Transverse colon (tissue), 4 donors: ENCODE data around the gene GP1BA. TPM values are rescaled to one million over a fixed set of nuclear protein-coding genes. Genes with fewer than 3 reads are reported as not detected.

ENCODE experiments used
- DNase-seq: peaks from one replicate; pipeline ENCODE4 v3.0.0-alpha.2; 2019
- H3K27ac ChIP-seq, 4 donors: fragments of 200-600 bp; sonication (generic); 2 replicates each; pipeline ENCODE4 v1.5.1; 2016 to 2018; ENCODE audit warnings: inconsistent platforms in 4 of 4
- H3K27me3 ChIP-seq: fragments of 200-600 bp; sonication (generic); 2 replicates; pipeline ENCODE4 v1.5.1; 2017; ENCODE audit warnings: inconsistent platforms
- H3K36me3 ChIP-seq, 4 donors: fragments of 200-600 bp; sonication (generic); 2 replicates each; pipeline ENCODE4 v1.5.1; 2017 to 2019; ENCODE audit warnings: inconsistent platforms in 4 of 4
- H3K4me1 ChIP-seq, 4 donors: fragments of 200-600 bp; sonication (generic); 2 replicates each; pipeline ENCODE4 v1.5.1; 2017 to 2020; ENCODE audit warnings: inconsistent platforms in 4 of 4
- H3K4me3 ChIP-seq, 4 donors: fragments of 200-600 bp; sonication (generic); 1 replicate in 1 of 4; 2 replicates in 3 of 4; pipeline versions ENCODE4 v1.5.1 to v1.6.1; 2017 to 2019; ENCODE audit warnings: inconsistent platforms in 4 of 4
- H3K9me3 ChIP-seq, 2 donors: fragments of 200-600 bp; sonication (generic); 2 replicates each; pipeline ENCODE4 v1.5.1; 2017 to 2019; ENCODE audit warnings: inconsistent platforms in 2 of 2
- CTCF ChIP-seq, 5 experiments: fragments of 200-600 bp in 3 of 5; fragments of 450-650 bp in 2 of 5; sonication (generic) in 3 of 5; IDR thresholded peaks; 1 replicate in 2 of 5; 2 replicates in 3 of 5; pipeline ENCODE4 v1.5.1; 2016 to 2017; ENCODE audit warnings: antibody characterized with exemption in 5 of 5, inconsistent platforms in 3 of 5, mild to moderate bottlenecking in 2 of 5, moderate library complexity in 1 of 5
- EP300 ChIP-seq: sonication (generic); formaldehyde crosslinking; IDR thresholded peaks from one replicate; pipeline ENCODE4 v1.6.1; 2017; ENCODE audit warnings: antibody characterized with exemption, low read depth
- POLR2A ChIP-seq: fragments of 450-650 bp; IDR thresholded peaks from one replicate; pipeline ENCODE4 v1.6.1; 2016; ENCODE audit warnings: antibody characterized with exemption, mild to moderate bottlenecking, moderate library complexity
- POLR2AphosphoS5 ChIP-seq, 3 donors: sonication (generic); formaldehyde crosslinking; IDR thresholded peaks; one replicate each; pipeline ENCODE4 v1.6.1; 2016; ENCODE audit warnings: antibody characterized with exemption in 3 of 3
- WGBS, 2 donors: methylation state at CpG; one replicate each; pipeline ENCODE4 v1.1.5; 2018; ENCODE audit warnings: low coverage in 1 of 2; 5-methylcytosine and 5-hydroxymethylcytosine counted together
- in situ Hi-C, 4 donors: fragments of 200-750 bp; cut with MboI; loops; one replicate each; pipeline versions ENCODE4 v1.15.0 to v1.15.1; 2017; ENCODE audit warnings: low sequenced_read_pairs in 3 of 4, low pct_ligation_motif_present in 1 of 4, low pct_unique_long_range_greater_than_20kb in 1 of 4
- intact Hi-C: fragments of 100-400 bp; cut with DNase I; formaldehyde crosslinking; loops from one replicate; pipeline ENCODE4 v1.15.1; 2023; ENCODE audit warnings: low total_unique reads
- total RNA-seq, 4 donors: library from RNA; depleted of rRNA; stranded (reverse); fragments of >200 nt; gene quantifications; one replicate each; pipeline ENCODE4 v1.1.0, GENCODE V29; 2016

GP1BA gene
- total RNA-seq, 4 donors from 2014 or later = not detected

GRCh38 chr17:4942760-4943508 is 10.9 kb downstream of the GP1BA start:
- in situ Hi-C loops = no loop called here
- WGBS, 2 donors = 77 to 79% methylated on average over 6 to 13 of the region's 13 CpGs
- TF ChIP-seq CTCF (IDR thresholded peaks at IDR 0.05) (no peak), POLR2A (no peak), EP300 (no peak), POLR2AphosphoS5 (IDR thresholded peaks at IDR 0.05) (no peak)
- Histone ChIP-seq H3K9me3 (no peaks in the 10 kb centered on the region), H3K27me3 (no peaks in the 10 kb centered on the region), H3K36me3 (peaks cover 0 to 6% (median under 1%) of the 10 kb centered on the region in 4 donors), H3K4me3 (no peak overlapping the region), H3K4me1 (peaks cover 48 to 78% (median 50%) of the 10 kb centered on the region in 4 donors), H3K27ac (peak overlapping the region in 2 of 4 donors; percentile 100)
- intact Hi-C loops = no loop called here
- DNase-seq = no peak

- no peaks in the 10 kb centered on the region for H3K27me3 ChIP-seq
- DNase-seq = peak; percentile 37
- H3K27ac ChIP-seq = peak overlapping the region; percentile 95 to 100 (median 100)
- WGBS, 2 donors = 27 to 68% methylated on average over 3 of the region's 3 CpGs
- peaks cover 36 to 65% (median 39%) of the 10 kb centered on the region in 4 donors for H3K4me1 ChIP-seq
- H3K9me3 ChIP-seq = no peaks in the 10 kb centered on the region
- in situ Hi-C loops (no loop called here), intact Hi-C loops (no loop called here)
- TF ChIP-seq EP300 (no peak), POLR2A (no peak)
- H3K4me3 ChIP-seq = no peak overlapping the region
- peaks cover 0 to 6% (median 0%) of the 10 kb centered on the region in 4 donors for H3K36me3 ChIP-seq
Measured at GRCh38 chr17:4944163-4944553, 12.1 kb downstream of the GP1BA start.

- TF ChIP-seq CTCF (IDR thresholded peaks at IDR 0.05) (no peak), POLR2AphosphoS5 (IDR thresholded peaks at IDR 0.05) (no peak), EP300 (no peak), POLR2A (no peak)
- no peak overlapping the region for H3K4me3 ChIP-seq
- intact Hi-C loops (no loop called here), in situ Hi-C loops (no loop called here)
- DNase-seq = no peak
- H3K27ac ChIP-seq = peak overlapping the region; percentile 95 to 100 (median 100)
- H3K36me3 ChIP-seq = peaks cover 0 to 6% (median 0%) of the 10 kb centered on the region in 4 donors
- no peaks in the 10 kb centered on the region for H3K9me3 ChIP-seq
- no peaks in the 10 kb centered on the region for H3K27me3 ChIP-seq
- 40 to 45% methylated on average over 4 to 8 of the region's 8 CpGs for WGBS, 2 donors
- peaks cover 34 to 64% (median 41%) of the 10 kb centered on the region in 4 donors for H3K4me1 ChIP-seq
Measured at GRCh38 chr17:4944554-4945175, 12.6 kb downstream of the GP1BA start.

GRCh38 chr17:4945176-4945943 is 13.3 kb downstream of the GP1BA start:
- TF ChIP-seq CTCF (IDR thresholded peaks at IDR 0.05) (no peak), POLR2AphosphoS5 (IDR thresholded peaks at IDR 0.05) (peak; percentile 54 to 83 (median 75))
- in situ Hi-C loops (no loop called here), intact Hi-C loops (no loop called here)
- Histone ChIP-seq H3K27me3 (no peaks in the 10 kb centered on the region), H3K4me3 (peak overlapping the region in 2 of 4 donors; percentile 77 to 92), H3K9me3 (no peaks in the 10 kb centered on the region), H3K27ac (peak overlapping the region; percentile 95 to 100 (median 100)), H3K4me1 (peaks cover 34 to 67% (median 45%) of the 10 kb centered on the region in 4 donors), H3K36me3 (peaks cover 0 to 6% (median 0%) of the 10 kb centered on the region in 4 donors)
- DNase-seq = peak; percentile 88
- 31 to 38% methylated on average over 4 to 7 of the region's 7 CpGs for WGBS, 2 donors
